K562 (cell line): Measurements from ENCODE around the gene EPS8L1. TPM values are rescaled to one million over a fixed set of nuclear protein-coding genes. Genes with fewer than 3 reads are reported as not detected.

Experiments
- BRF1 ChIP-seq: IDR thresholded peaks from 3 replicates; pipeline ENCODE4 v1.6.1; 2011; ENCODE audit warnings: borderline replicate concordance, mild to moderate bottlenecking; ENCODE audit not compliant: insufficient read length; ENCODE audit errors: extremely low read depth
- DEAF1 ChIP-seq: fragments of 450-650 bp; formaldehyde crosslinking; IDR thresholded peaks from 2 replicates; pipeline ENCODE4 v1.4.0; 2020; ENCODE audit warnings: mild to moderate bottlenecking, moderate library complexity
- ERF ChIP-seq: fragments of 450-650 bp; formaldehyde crosslinking; IDR thresholded peaks from 2 replicates; pipeline ENCODE4 v1.4.0; 2020; ENCODE audit warnings: mild to moderate bottlenecking, mixed read lengths
- FOXP1 ChIP-seq: sonication (generic); formaldehyde crosslinking; IDR thresholded peaks from 2 replicates; pipeline ENCODE4 v1.8.0; 2022; ENCODE audit warnings: mild to moderate bottlenecking, missing genetic modification reagents
- HCFC1 ChIP-seq: IDR thresholded peaks from 2 replicates; pipeline ENCODE4 v1.6.1; 2012; ENCODE audit warnings: low read depth, low read length, improper control_type of control experiment
- KDM4B ChIP-seq, 2 experiments: fragments of 450-650 bp in 1 of 2; sonication (generic) in 1 of 2; IDR thresholded peaks; 2 replicates each; pipeline ENCODE4 v1.6.1; 2016 to 2017; ENCODE audit warnings: borderline replicate concordance in 2 of 2, antibody characterized with exemption in 1 of 2, low read depth in 1 of 2, mild to moderate bottlenecking in 1 of 2
- MAFG ChIP-seq: fragments of 450-650 bp; conservative IDR thresholded peaks from 2 replicates; pipeline ENCODE4 v1.6.1; 2016; ENCODE audit warnings: missing genetic modification characterization, missing compliant biosample characterization
- MLLT1 ChIP-seq, 2 experiments: fragments of 450-650 bp; IDR thresholded peaks; 2 replicates each; pipeline ENCODE4 v1.6.1; 2016
- NCOA2 ChIP-seq, 2 experiments: fragments of 450-650 bp; IDR thresholded peaks; 2 replicates each; pipeline ENCODE4 v1.6.1; 2018; ENCODE audit warnings: mild to moderate bottlenecking in 2 of 2, moderate library complexity in 1 of 2; ENCODE audit not compliant: partially characterized antibody in 2 of 2
- NR2F6 ChIP-seq: fragments of 450-650 bp; formaldehyde crosslinking; IDR thresholded peaks from 2 replicates; pipeline ENCODE4 v1.4.0; 2020; ENCODE audit warnings: mild to moderate bottlenecking
- NR4A1 ChIP-seq, 2 experiments: fragments of 250-450 bp in 1 of 2; fragments of 450-650 bp in 1 of 2; sonication (Bioruptor Pico) in 1 of 2; IDR thresholded peaks; 2 replicates each; pipeline versions ENCODE4 v1.4.0 to v1.6.1; 2016 to 2020; ENCODE audit warnings: mild to moderate bottlenecking in 2 of 2, missing compliant biosample characterization in 1 of 2, missing genetic modification characterization in 1 of 2, moderate library complexity in 1 of 2
- RBM17 ChIP-seq: fragments of 200-400 bp; formaldehyde crosslinking; IDR thresholded peaks from 2 replicates; pipeline ENCODE4 v1.6.1; 2017; ENCODE audit warnings: low read depth, mild to moderate bottlenecking, low read length, borderline replicate concordance
- RBM25 ChIP-seq: fragments of 200-400 bp; formaldehyde crosslinking; IDR thresholded peaks from 2 replicates; pipeline ENCODE4 v1.6.1; 2018; ENCODE audit warnings: low read length, low read depth, moderate library complexity; ENCODE audit not compliant: severe bottlenecking
- RBM34 ChIP-seq: fragments of 200-400 bp; formaldehyde crosslinking; IDR thresholded peaks from 2 replicates; pipeline ENCODE4 v1.6.1; 2018; ENCODE audit warnings: low read length, borderline replicate concordance; ENCODE audit not compliant: insufficient read depth
- SIN3A ChIP-seq, 2 experiments: fragments of 150-350 bp in 1 of 2; IDR thresholded peaks; 2 replicates each; pipeline ENCODE4 v1.6.1; 2011 to 2016; ENCODE audit warnings: borderline replicate concordance in 2 of 2, low read depth in 2 of 2, low read length in 2 of 2, mild to moderate bottlenecking in 2 of 2, moderate library complexity in 2 of 2; ENCODE audit not compliant: control insufficient read depth in 1 of 2
- SMAD2 ChIP-seq: fragments of 150-350 bp; IDR thresholded peaks from 2 replicates; pipeline ENCODE4 v1.6.1; 2014; ENCODE audit warnings: low read depth, mild to moderate bottlenecking, low read length
- SP1 ChIP-seq: sonication (generic); formaldehyde crosslinking; IDR thresholded peaks from 2 replicates; pipeline ENCODE4 v1.8.1; 2022; ENCODE audit warnings: mild to moderate bottlenecking, missing genetic modification reagents
- TFE3 ChIP-seq: fragments of 450-650 bp; formaldehyde crosslinking; IDR thresholded peaks from 2 replicates; pipeline ENCODE4 v1.4.0; 2020; ENCODE audit warnings: mild to moderate bottlenecking, mixed read lengths
- TSC22D4 ChIP-seq: fragments of 450-650 bp; IDR thresholded peaks from 2 replicates; pipeline ENCODE4 v1.6.1; 2016; ENCODE audit warnings: missing genetic modification characterization, missing biosample characterization, control low read depth
- YBX1 ChIP-seq: fragments of 450-650 bp; IDR thresholded peaks from 2 replicates; pipeline ENCODE4 v1.7.1; 2016; ENCODE audit warnings: mild to moderate bottlenecking
- ZFP1 ChIP-seq: fragments of 450-650 bp; formaldehyde crosslinking; IDR thresholded peaks from 2 replicates; pipeline ENCODE4 v1.4.0; 2020; ENCODE audit warnings: mild to moderate bottlenecking, mixed read lengths
- ZNF444 ChIP-seq: fragments of 250-450 bp; sonication (Bioruptor Pico); IDR thresholded peaks from 2 replicates; pipeline ENCODE4 v1.4.0; 2020; ENCODE audit warnings: mild to moderate bottlenecking, moderate library complexity
- polyA plus RNA-seq, 8 experiments: library from polyadenylated mRNA; depleted of rRNA in 4 of 8; stranded (reverse) in 5 of 8; unstranded in 3 of 8; fragments of >200 nt; fragmentation: Nextera tagmentation in 2 of 8; fragmentation: Illumina TruSeq in 1 of 8; extraction: Ambion mirVana in 2 of 8; extraction: Trizol in 1 of 8; gene quantifications; 2 replicates each; pipeline versions ENCODE4 v1.2.1 to v1.2.3, GENCODE V29; 2011 to 2014; ENCODE audit warnings: inconsistent platforms in 1 of 8, missing spikeins in 1 of 8
- total RNA-seq, 7 experiments: library from RNA; depleted of rRNA in 6 of 7; stranded (reverse); fragments of >200 nt in 6 of 7; fragmentation: Illumina TruSeq in 2 of 7; extraction: Trizol in 2 of 7; gene quantifications; 2 replicates each; pipeline versions ENCODE4 v1.2.1 to v1.2.3, GENCODE V29; 2011 to 2021; ENCODE audit warnings: low replicate concordance in 1 of 7
- TF ChIP-seq, protein P1 (sequence below): fragments of 200-800 bp; sonication (Bioruptor generic); IDR thresholded peaks from 2 replicates; pipeline ENCODE4 v1.6.1; 2017; ENCODE audit warnings: missing genetic modification characterization, missing compliant biosample characterization

EPS8L1 gene
- total and polyA plus RNA-seq, 9 of the 15 experiments (the other 6 are each of a cell fraction or from before 2014, with no cell fraction given), result 0.35 to 22.1 (median 11.9) TPM

- no peak for TF ChIP-seq DEAF1 (CRISPR knock-in tag)
- TF ChIP-seq MAFG (tag), result no peak
- TF ChIP-seq MLLT1 (IDR thresholded peaks at IDR 0.05), result no peak
- TF ChIP-seq ERF (CRISPR knock-in tag), result no peak
- TF ChIP-seq RBM17, result no peak
- TF ChIP-seq, protein P1, sequence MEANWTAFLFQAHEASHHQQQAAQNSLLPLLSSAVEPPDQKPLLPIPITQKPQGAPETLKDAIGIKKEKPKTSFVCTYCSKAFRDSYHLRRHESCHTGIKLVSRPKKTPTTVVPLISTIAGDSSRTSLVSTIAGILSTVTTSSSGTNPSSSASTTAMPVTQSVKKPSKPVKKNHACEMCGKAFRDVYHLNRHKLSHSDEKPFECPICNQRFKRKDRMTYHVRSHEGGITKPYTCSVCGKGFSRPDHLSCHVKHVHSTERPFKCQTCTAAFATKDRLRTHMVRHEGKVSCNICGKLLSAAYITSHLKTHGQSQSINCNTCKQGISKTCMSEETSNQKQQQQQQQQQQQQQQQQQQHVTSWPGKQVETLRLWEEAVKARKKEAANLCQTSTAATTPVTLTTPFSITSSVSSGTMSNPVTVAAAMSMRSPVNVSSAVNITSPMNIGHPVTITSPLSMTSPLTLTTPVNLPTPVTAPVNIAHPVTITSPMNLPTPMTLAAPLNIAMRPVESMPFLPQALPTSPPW (CRISPR knock-in tag), result peak; percentile 76
- no peak for TF ChIP-seq TSC22D4 (tag)
- TF ChIP-seq YBX1, result no peak
- TF ChIP-seq FOXP1 (CRISPR knock-in tag), result no peak
- no peak for TF ChIP-seq RBM34
- TF ChIP-seq SMAD2, result no peak
- no peak for TF ChIP-seq RBM25
- no peak for TF ChIP-seq NR4A1 (CRISPR knock-in tag; IDR thresholded peaks at IDR 0.05)
- no peak for TF ChIP-seq NR4A1 (tag; IDR thresholded peaks at IDR 0.05)
- TF ChIP-seq ZFP1 (CRISPR knock-in tag), result no peak
- no peak for TF ChIP-seq HCFC1
- peak in 1 of 2 experiments; percentile 36; a peak in 1 of 4 replicates for TF ChIP-seq SIN3A (IDR thresholded peaks at IDR 0.05; ENCODE audit: borderline replicate concordance in 2 of 2, control insufficient read depth in 1 of 2, low read depth in 2 of 2, low read length in 2 of 2)
- TF ChIP-seq BRF1, result no peak
- no peak for TF ChIP-seq KDM4B (IDR thresholded peaks at IDR 0.05; ENCODE audit: borderline replicate concordance in 2 of 2, low read depth in 1 of 2)
- no peak for TF ChIP-seq NR2F6 (CRISPR knock-in tag)
- TF ChIP-seq NCOA2 (IDR thresholded peaks at IDR 0.05; ENCODE audit: partially characterized antibody in 2 of 2), result no peak
- no peak for TF ChIP-seq TFE3 (CRISPR knock-in tag)
- TF ChIP-seq ZNF444 (CRISPR knock-in tag), result no peak
- no peak for TF ChIP-seq SP1 (CRISPR knock-in tag)
Observed at GRCh38 chr19:55115446-55116065, 39.9 kb downstream of the EPS8L1 start (continued).
